GM18519 (cell line): ENCODE results near the gene ZDHHC24.
"Not testable (repeated sequence)": the region's sequence is repeated elsewhere in the genome, so short reads cannot be mapped to it uniquely, and the experiment has no call there.

Experiments used
- ATAC-seq: cut with Tn5 transposase; IDR thresholded peaks from one replicate; pipeline ENCODE4 v1.9.1; 2021; ENCODE audit warnings: mild to moderate bottlenecking, moderate library complexity; ENCODE audit not compliant: unreplicated experiment, low FRiP score

Gene ZDHHC24, protein sequence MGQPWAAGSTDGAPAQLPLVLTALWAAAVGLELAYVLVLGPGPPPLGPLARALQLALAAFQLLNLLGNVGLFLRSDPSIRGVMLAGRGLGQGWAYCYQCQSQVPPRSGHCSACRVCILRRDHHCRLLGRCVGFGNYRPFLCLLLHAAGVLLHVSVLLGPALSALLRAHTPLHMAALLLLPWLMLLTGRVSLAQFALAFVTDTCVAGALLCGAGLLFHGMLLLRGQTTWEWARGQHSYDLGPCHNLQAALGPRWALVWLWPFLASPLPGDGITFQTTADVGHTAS

DNA sequence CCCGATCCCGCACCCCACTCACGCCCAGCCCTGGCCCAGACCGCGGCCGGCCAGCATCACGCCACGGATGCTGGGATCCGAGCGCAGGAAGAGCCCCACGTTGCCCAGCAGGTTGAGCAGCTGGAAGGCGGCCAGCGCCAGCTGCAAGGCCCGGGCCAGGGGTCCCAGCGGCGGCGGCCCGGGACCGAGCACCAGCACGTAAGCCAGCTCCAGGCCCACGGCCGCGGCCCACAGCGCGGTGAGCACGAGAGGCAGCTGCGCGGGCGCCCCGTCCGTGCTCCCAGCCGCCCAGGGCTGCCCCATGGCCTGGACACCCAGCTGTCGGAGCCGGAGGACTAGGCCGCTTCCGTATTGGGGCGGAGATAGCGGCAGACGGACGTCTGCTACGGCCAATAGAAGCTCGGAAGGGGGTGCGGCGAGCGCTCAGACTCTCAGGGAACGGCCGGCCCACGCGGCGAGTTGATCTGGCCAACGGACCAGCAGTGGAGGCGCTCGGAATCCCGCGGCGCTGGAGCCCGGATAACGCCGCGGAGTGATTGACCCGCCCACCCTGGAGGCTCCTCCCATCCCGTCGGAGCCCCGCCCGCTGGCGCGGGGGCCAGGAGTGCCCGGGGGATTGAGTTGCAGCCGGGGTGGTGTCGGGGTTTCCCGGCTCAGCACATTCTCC lies at the start of gene ZDHHC24:
Gene ZDHHC24, minus strand, starts transcription at position 348 of the 667 bp plus-strand sequence. Its CDS starts 45 bp downstream, at position 303.
- ATAC-seq: peak; percentile 58

DNA sequence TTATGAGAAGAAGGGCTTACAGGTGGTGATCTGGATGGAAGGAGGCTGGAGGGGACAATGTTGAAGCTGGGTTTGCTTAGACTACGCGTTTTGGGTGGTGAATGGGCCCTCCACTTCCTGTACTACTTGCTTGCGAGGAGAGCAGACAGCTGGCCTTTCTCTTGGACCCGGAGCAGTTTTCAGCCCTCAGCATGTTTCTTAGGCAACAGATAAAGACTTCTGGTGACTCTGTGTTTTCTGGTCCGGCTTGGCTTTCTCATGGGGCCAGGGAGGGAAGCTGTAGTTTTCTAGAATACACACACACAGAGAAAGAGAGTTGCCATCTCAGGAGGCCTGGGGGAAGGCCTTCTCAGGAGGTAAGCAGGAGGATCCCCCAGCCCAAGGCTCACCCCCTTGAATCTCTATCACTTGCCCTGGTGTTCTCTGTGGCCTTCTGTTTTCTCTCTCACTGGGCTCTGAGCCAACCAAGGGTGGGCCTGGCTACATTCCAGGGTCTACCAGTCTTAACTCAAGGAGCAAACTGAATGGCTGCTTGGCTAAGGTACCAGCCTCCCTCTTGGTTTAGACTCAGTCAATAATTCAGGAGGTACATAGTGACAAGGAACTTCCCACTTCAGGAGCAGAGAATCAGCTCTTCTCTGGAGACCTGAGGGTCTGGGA lies 49.5 kb upstream of the ZDHHC24 start:
- no peak for ATAC-seq

DNA sequence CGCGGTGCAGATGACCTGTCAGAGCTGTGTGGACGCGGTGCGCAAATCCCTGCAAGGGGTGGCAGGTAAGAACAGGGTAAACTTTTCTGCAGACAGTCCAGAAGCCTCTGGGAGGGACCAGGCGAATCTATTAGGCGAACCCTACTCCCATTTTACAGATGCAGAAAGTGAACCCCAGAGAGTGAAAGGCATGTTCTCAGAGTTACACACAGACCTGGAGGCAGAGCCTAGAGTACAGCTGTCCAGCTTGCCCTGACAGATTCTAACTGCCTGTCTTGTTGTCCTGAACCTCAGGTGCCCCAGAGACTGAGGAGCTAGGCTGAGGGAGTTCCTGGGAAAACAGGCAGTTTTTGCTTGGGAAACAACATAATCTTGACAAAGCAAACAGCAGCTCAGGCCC lies 47.8 kb upstream of the ZDHHC24 start:
- ATAC-seq: no peak

DNA sequence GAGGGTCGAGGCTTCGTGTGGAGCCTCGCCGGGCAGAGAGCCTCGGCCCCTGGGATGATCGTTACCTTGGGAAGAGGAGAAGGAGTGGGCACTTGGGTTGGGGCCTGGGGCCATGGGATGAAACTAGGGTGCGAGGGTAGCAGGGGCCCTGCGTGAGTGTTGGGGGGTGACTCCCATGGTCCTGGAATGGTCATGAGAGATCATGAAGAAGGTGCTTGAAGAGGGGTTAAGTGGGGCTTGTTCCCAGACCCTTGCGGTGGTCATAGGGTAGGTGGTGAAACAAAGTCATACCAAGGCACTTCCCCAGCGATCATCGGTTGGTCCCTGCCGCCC lies 47.4 kb upstream of the ZDHHC24 start:
- peak; percentile 11 for ATAC-seq

- ATAC-seq: peak; percentile 84
Measured at GRCh38 chr11:66592457-66593302, 46.8 kb upstream of the ZDHHC24 start, which contains the start of the genes CCDC87 and CCS. Gene CCDC87, minus strand, starts transcription at chr11:66593063. Its CDS starts 48 bp downstream, at chr11:66593015. Gene CCS, plus strand, starts transcription at chr11:66593185. Its CDS starts 77 bp downstream, at chr11:66593262.

DNA sequence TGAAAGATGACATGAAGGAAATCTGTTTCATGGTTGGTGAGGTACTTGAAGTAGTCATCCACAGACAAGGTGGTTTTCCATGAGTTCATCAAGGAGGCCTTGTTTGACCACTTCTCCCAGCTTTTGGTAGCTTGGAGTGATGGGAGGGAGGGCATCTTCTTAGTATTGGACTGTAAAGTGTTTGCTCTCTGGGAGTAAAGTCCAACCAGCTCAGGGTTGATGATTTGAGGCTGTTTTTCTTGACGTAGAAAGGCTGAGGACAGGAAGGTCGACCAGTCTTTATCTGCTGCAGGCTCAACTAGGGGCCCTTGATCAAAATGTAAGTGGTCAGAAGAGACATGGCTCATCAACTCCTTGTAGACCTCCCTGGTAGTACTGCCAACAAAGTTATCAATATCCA lies 45.3 kb upstream of the ZDHHC24 start:
- no peak for ATAC-seq

DNA sequence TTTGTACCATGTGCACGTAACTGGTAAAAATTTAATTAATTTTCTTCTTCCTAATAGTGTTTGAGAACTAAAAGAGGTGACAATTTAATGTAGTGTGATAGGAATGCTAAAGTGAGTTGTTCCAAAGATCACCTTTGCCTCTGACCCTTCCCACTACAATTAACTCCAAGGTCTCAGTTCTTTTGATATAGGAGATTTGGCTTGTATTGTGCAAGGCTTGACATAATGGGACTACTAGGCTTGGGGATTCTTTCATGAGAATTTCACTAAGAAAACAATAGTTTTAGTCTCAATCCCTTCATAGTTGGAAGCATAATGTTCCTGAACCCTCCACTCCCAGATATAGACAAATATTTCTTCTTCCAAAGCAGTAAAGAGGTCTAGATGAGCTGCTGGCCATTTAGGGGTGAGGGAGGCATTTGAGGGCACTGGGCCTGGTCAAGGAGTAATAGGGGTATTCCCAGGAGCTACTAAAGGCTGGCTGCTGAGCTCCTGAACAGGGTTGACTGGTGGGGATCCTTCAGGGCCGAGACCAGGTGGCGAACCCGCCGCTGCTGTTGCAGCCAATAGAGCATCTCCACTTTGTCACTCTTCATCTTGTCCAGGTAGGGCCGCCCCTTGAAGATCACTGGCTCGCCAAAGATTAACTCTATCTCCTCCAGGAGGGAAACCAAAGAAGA lies 44.3 kb upstream of the ZDHHC24 start:
- ATAC-seq: no peak

- not testable (repeated sequence) for ATAC-seq
Measured at GRCh38 chr11:66589315-66589714, 43.5 kb upstream of the ZDHHC24 start.

DNA sequence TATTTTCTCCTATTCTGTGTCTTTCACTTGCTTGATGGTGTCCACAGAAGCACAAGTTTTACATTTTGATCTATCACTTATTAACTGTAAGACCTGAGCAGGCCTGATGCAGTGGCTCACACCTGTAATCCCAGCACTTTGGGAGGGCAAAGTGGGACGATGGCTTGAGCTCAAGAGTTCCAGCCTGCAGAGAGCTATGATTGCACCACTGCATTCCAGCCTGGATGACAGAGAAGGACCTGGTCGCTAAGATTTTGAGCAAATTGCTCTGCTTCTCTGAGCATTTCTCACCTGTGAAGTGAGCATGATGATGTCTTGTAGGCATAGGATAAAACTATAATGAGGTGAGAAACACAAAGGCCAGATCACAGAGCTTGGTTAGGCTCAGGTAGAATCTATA lies 40.3 kb upstream of the ZDHHC24 start:
- ATAC-seq: no peak

DNA sequence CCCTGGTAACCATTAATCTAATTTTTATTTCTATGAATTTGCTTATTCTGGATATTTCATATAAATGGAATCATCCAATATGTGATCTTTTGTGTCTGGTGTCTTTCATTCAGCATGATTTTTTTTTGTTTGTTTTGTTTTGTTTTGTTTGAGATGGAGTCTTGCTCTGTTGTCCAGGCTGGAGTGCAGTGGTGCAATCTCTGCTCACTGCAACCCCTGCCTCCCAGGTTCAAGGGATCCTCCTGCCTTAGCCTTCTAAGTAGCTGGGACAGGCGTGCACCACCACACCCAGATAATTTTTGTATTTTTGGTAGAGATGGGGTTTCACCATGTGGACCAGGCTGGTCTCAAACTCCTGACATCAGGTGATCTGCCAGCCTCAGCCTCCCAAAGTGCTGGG lies 39.6 kb upstream of the ZDHHC24 start:
- ATAC-seq: not testable (repeated sequence)

DNA sequence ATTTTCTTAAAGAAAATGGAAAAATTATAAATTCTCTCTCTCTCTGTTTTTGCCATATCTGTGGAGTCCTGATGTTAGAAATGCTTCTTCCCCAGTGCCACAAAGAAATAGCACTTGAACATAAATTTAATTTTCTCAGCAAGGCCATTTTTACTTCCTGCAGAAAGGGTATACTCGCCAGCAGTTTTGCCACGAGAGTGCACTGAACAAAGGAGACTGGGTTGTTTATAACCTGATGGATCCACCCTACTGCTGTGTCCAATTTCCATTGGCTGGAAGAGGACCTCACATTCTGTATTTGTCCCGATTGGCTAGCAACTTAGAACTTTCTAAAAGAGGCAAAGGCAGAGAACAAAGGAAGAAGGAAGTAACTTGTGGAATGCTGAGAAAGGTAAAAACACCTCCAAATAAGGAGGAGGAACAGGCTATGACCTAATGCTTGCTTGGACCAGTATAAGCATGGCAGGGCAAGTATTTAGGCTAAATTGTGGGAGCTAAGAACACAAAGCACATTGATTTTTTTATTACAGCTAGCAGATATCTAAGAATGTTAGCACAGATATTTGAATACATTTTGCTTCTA lies 36.8 kb upstream of the ZDHHC24 start:
- ATAC-seq: not testable (repeated sequence)

DNA sequence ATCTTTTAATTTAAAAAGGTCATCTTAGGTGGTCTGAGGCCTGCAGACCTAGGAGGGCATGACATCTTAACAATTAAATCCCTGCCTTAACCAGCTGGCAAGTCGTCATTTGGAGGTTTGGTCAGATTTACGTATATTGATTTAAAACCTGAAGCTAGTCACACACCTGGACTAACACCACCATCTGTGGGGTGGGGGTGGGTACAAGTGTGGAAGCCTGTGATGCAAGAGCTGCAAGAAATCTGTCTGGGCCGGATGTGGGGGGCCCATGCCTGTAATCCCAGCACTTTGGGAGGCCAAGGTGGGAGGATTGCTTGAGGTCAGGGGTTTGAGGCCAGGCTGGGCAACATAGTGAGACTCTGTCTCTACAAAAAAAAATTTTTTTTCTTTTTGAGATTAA lies 35.4 kb upstream of the ZDHHC24 start:
- ATAC-seq: no peak

- no peak for ATAC-seq
Measured at GRCh38 chr11:66580803-66581202, 35.0 kb upstream of the ZDHHC24 start.

- no peak for ATAC-seq
Measured at GRCh38 chr11:66579017-66579606, 33.3 kb upstream of the ZDHHC24 start.

DNA sequence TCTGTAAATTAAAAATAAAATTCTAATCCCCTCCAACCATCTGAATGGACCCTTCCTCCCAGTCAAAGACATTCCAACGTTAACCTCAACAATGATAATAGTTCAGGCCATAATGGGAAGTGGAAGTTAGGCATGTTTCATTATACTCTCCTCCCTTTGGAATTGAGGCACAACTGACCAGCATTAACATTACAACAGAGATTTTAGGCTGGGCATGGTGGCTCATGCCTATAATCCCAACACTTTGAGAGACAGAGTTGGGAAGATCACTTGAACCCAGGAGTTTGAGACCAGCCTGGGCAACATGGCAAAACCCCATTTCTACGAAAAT lies 25.0 kb upstream of the ZDHHC24 start:
- ATAC-seq: no peak

DNA sequence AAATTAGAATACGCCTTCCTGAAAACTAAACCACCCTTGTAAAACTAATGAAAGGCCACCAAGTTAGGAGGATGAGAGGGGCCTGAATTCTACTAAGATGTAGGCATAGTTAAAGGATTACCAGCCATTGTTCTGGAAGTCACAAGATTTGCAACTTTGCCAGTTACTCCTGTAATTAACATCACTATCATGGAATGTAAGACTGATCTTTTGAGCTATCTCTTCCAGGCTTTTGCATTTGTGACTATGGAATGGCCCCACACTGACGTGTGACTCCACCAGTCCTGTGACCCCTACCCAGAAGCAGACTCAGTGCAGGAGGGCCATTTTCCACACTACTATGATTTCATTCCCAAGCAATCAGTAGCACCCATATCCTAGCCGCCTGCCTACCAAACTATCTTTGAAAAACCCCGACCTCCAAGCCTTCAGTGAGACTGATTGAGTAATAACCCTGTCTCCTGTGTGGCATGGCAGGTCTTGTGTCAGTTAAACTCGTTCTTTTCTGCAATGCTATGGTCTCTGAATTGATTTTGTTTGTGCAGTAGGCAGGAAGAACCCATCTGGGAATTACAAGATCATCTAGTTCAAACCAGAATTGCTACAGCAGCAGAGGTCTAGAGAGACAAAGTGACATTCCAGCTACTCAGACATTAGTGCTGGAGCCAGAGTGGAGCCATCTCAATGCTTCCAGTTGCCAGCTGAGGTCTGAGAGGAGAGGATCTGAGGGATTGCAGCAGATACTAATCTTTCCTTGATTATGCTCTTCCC lies 24.4 kb upstream of the ZDHHC24 start:
- ATAC-seq: no peak

DNA sequence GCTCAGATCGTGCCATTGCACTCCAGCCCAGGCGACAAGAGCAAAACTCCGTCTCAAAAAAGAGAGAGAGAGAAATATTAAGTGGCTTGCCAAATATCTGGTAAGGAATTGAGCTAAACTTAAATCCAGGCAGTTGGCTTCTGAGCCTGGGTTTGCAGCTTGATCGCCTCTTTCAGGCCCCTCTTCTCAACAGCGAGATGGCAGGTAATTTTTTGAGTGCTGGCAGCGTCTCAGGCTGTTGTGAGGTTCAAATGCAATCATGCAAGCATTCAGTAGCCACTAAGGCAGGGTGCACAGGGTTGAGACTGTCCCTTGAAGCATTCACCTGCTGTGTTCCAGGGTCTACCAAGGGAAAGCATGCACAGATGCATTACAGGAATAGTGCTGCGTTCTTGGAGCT lies 23.2 kb upstream of the ZDHHC24 start:
- no peak for ATAC-seq

DNA sequence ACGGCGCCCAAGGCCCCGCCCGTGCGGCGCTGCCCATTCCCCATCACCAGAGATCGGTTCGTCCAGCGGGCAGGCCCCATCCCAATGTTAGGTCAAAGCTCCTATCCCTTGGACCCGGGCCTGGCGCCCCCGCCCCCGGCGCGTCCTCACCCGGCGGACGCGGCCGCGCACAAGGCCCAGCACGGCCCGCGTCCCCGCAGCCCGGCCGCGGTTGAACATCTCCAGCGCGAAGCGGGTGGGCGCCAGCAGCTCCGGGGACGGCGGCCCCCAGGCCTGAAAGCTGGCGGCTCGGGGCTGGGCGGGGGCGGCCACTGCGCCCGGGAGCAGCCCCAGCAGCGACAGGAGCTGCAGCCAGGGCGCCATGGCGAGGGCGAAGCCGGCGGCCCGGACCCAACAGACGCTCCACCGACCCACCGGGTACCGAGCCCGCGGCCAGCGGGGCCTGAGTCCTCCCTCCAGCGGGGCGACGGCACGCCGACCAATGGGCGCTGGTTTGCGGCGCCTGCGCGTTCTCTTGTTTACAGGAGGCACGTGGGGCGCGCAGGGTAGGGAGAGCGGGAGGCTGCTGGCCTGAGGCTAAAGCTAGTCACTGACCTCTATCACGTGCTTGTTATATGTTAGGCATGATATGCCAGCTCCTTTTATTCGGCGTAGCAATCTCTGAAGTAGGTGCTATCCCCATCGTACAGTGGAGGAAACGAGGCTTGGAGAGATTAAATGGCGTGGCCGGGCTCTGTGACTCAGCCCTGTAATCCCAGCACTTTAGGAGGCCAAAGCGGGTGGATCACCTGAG lies 22.5 kb upstream of the ZDHHC24 start, which contains the start of gene CTSF:
Gene CTSF, minus strand, starts transcription at position 483 of the 793 bp plus-strand sequence. Its CDS starts 120 bp downstream, at position 363.
- ATAC-seq: no peak
